ENCODE measurements around the gene C1orf35.

GRCh38 chr1:228125185-228125584 is 22.1 kb upstream of the C1orf35 start:
- TF ChIP-seq, protein P1, sequence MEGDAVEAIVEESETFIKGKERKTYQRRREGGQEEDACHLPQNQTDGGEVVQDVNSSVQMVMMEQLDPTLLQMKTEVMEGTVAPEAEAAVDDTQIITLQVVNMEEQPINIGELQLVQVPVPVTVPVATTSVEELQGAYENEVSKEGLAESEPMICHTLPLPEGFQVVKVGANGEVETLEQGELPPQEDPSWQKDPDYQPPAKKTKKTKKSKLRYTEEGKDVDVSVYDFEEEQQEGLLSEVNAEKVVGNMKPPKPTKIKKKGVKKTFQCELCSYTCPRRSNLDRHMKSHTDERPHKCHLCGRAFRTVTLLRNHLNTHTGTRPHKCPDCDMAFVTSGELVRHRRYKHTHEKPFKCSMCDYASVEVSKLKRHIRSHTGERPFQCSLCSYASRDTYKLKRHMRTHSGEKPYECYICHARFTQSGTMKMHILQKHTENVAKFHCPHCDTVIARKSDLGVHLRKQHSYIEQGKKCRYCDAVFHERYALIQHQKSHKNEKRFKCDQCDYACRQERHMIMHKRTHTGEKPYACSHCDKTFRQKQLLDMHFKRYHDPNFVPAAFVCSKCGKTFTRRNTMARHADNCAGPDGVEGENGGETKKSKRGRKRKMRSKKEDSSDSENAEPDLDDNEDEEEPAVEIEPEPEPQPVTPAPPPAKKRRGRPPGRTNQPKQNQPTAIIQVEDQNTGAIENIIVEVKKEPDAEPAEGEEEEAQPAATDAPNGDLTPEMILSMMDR (IDR thresholded peaks at IDR 0.05; ENCODE audit: low read length) = no peak
- no peak for TF ChIP-seq EZH2 (optimal IDR thresholded peaks at IDR 0.05; ENCODE audit: low read depth, low read length)
- no peak for TF ChIP-seq EZH2phosphoT487 (IDR thresholded peaks at IDR 0.05; ENCODE audit: low read length)
